HCT116 (cell line): ENCODE results near the gene CES3. TPM values are rescaled to one million over a fixed set of nuclear protein-coding genes. Genes with fewer than 3 reads are reported as not detected.

Experiments used
- ATAC-seq: fragments of 200-7000 bp; cut with Tn5 transposase; 2 replicates; pipeline ENCODE4 v1.9.1; 2020; ENCODE audit warnings: mild to moderate bottlenecking, moderate library complexity
- BruUV-seq: library from RNA; stranded (reverse); fragments of 400-500 nt; replicated peaks from 2 replicates; lab custom pipeline; 2021; lab: Mats Ljungman, UMichigan
- CTCF ChIA-PET: fragments of 300-600 bp; sonication (Branson Sonifier 250); formaldehyde crosslinking; loops from one replicate; lab custom pipeline; 2021; ENCODE audit warnings: antibody characterized with exemption; lab: Charles Lee
- POLR2A ChIA-PET: fragments of 300-600, 350-600 bp; sonication (Branson Sonifier 250); formaldehyde crosslinking; loops from one replicate; lab custom pipeline; 2021; ENCODE audit warnings: antibody characterized with exemption; lab: Charles Lee
- RAD21 ChIA-PET, 2 experiments: fragments of 300-600 bp; sonication (Branson Sonifier 250); formaldehyde crosslinking; loops; one replicate each; lab custom pipeline; 2023; ENCODE audit warnings: low total read pairs in 2 of 2; ENCODE audit not compliant: uncharacterized antibody in 2 of 2, unreplicated experiment in 2 of 2, low non-redundant PET in 1 of 2; lab: Charles Lee
- DNase-seq: peaks from one replicate; pipeline ENCODE4 v3.0.0-alpha.2; 2010; ENCODE audit warnings: low read depth, low spot score
- H2AFZ ChIP-seq: fragments of 200-600 bp; shearing (Covaris generic), sonication (generic); 2 replicates; pipeline ENCODE4 v1.6.1; 2017; ENCODE audit warnings: low read depth, mixed run types, mixed read lengths, antibody characterized with exemption, low read length; ENCODE audit not compliant: poor library complexity, severe bottlenecking
- H3K27ac ChIP-seq: 2 replicates; pipeline ENCODE4 v1.5.1; 2012; ENCODE audit warnings: low read depth, low read length
- H3K27me3 ChIP-seq: fragments of 200-600 bp; sonication (generic); 2 replicates; pipeline ENCODE4 v1.6.1; 2016; ENCODE audit warnings: mixed run types, low read length, mixed read lengths; ENCODE audit not compliant: insufficient read depth
- H3K36me3 ChIP-seq, 2 experiments: fragments of 200-500 bp in 1 of 2; fragments of 200-600 bp in 1 of 2; sonication (Bioruptor generic) in 1 of 2; sonication (generic) in 1 of 2; 2 replicates each; pipeline versions ENCODE4 v1.5.1 to v1.6.1; 2014 to 2016; ENCODE audit warnings: low read length in 2 of 2, inconsistent platforms in 1 of 2, mixed read lengths in 1 of 2, mixed run types in 1 of 2; ENCODE audit not compliant: insufficient read depth in 2 of 2, control insufficient read depth in 1 of 2
- H3K4me1 ChIP-seq, 2 experiments: fragments of 200-600 bp in 1 of 2; sonication (generic) in 1 of 2; 2 replicates each; pipeline versions ENCODE4 v1.5.1 to v1.6.1; 2012 to 2017; ENCODE audit warnings: low read length in 2 of 2, inconsistent platforms in 1 of 2, mild to moderate bottlenecking in 1 of 2, mixed read lengths in 1 of 2, mixed run types in 1 of 2, moderate library complexity in 1 of 2; ENCODE audit not compliant: insufficient read depth in 2 of 2, control insufficient read depth in 1 of 2
- H3K4me2 ChIP-seq: fragments of 200-600 bp; sonication (generic); 2 replicates; pipeline ENCODE4 v1.6.1; 2017; ENCODE audit warnings: mixed run types, low read length, mixed read lengths
- H3K4me3 ChIP-seq, 2 experiments: fragments of 200-600 bp in 1 of 2; sonication (generic) in 1 of 2; replicated peaks in 1 of 2; 2 replicates each; pipeline ENCODE4 v1.5.1; 2011 to 2016; ENCODE audit warnings: low read length in 2 of 2, control low read depth in 1 of 2, low read depth in 1 of 2, mild to moderate bottlenecking in 1 of 2, mixed read lengths in 1 of 2, mixed run types in 1 of 2
- H3K79me2 ChIP-seq: fragments of 200-600 bp; sonication (generic); 2 replicates; pipeline ENCODE4 v1.6.1; 2017; ENCODE audit warnings: mild to moderate bottlenecking, mixed run types, low read length, moderate library complexity, mixed read lengths; ENCODE audit not compliant: insufficient read depth
- H3K9ac ChIP-seq: fragments of 200-600 bp; sonication (generic); 2 replicates; pipeline ENCODE4 v1.6.1; 2016; ENCODE audit warnings: low read length, mixed read lengths
- H3K9me2 ChIP-seq: fragments of 200-600 bp; sonication (generic), shearing (Covaris generic); 2 replicates; pipeline ENCODE4 v1.6.1; 2017; ENCODE audit warnings: mixed run types, mild to moderate bottlenecking, moderate library complexity; ENCODE audit not compliant: insufficient read depth
- H3K9me3 ChIP-seq, 2 experiments: fragments of 200-500 bp in 1 of 2; fragments of 200-600 bp in 1 of 2; sonication (Bioruptor generic) in 1 of 2; sonication (generic) in 1 of 2; 2 replicates each; pipeline ENCODE4 v1.6.1; 2014 to 2017; ENCODE audit warnings: low read length in 2 of 2, mixed read lengths in 2 of 2, inconsistent platforms in 1 of 2, low read depth in 1 of 2, mild to moderate bottlenecking in 1 of 2, mixed run types in 1 of 2, moderate library complexity in 1 of 2; ENCODE audit not compliant: control insufficient read depth in 1 of 2, insufficient read depth in 1 of 2
- H4K20me1 ChIP-seq: fragments of 200-600 bp; sonication (generic), shearing (Covaris generic); 2 replicates; pipeline ENCODE4 v1.6.1; 2017; ENCODE audit warnings: mixed run types, mild to moderate bottlenecking, moderate library complexity; ENCODE audit not compliant: insufficient read depth
- ATF3 ChIP-seq: IDR thresholded peaks from 2 replicates; pipeline ENCODE4 v1.6.1; 2012
- CTCF ChIP-seq, 3 experiments: fragments of 200-600 bp in 1 of 3; sonication (generic) in 1 of 3; IDR thresholded peaks in 2 of 3; conservative IDR thresholded peaks in 1 of 3; 2 replicates each; pipeline ENCODE4 v1.5.1; 2012 to 2017; ENCODE audit warnings: low read depth in 2 of 3, low read length in 2 of 3, antibody characterized with exemption in 1 of 3, borderline replicate concordance in 1 of 3, control low read depth in 1 of 3, mild to moderate bottlenecking in 1 of 3, mixed read lengths in 1 of 3, mixed run types in 1 of 3, moderate library complexity in 1 of 3; ENCODE audit not compliant: insufficient read depth in 1 of 3
- EGR1 ChIP-seq: IDR thresholded peaks from 2 replicates; pipeline ENCODE4 v1.6.1; 2012; ENCODE audit warnings: low read depth
- ELF1 ChIP-seq: IDR thresholded peaks from 2 replicates; pipeline ENCODE4 v1.6.1; 2012; ENCODE audit warnings: low read depth, borderline replicate concordance
- FOSL1 ChIP-seq: IDR thresholded peaks from 2 replicates; pipeline ENCODE4 v1.6.1; 2012; ENCODE audit warnings: low read depth
- SIN3A ChIP-seq: IDR thresholded peaks from 2 replicates; pipeline ENCODE4 v1.6.1; 2012; ENCODE audit warnings: low read depth
- SP1 ChIP-seq: IDR thresholded peaks from 2 replicates; pipeline ENCODE4 v1.6.1; 2012; ENCODE audit warnings: low read depth
- ZFX ChIP-seq: fragments of 450-650 bp; IDR thresholded peaks from 2 replicates; pipeline ENCODE4 v1.6.1; 2017
- intact Hi-C: fragments of 100-400 bp; cut with micrococcal nuclease; formaldehyde crosslinking; loops from 2 replicates; pipeline ENCODE4 v1.10.0; 2022
- total RNA-seq: library from RNA; stranded (reverse); gene quantifications from one replicate; pipeline ENCODE4 v1.2.1, GENCODE V29; 2021; ENCODE audit not compliant: unreplicated experiment
- TF ChIP-seq, protein P1 (sequence below): IDR thresholded peaks from 2 replicates; pipeline ENCODE4 v1.6.1; 2012
- TF ChIP-seq, protein P2 (sequence below): IDR thresholded peaks from 2 replicates; pipeline ENCODE4 v1.6.1; 2011; ENCODE audit warnings: mild to moderate bottlenecking, low read length, moderate library complexity; ENCODE audit not compliant: insufficient replicate concordance; ENCODE audit errors: extremely low read depth
- TF ChIP-seq, protein P3 (sequence below): IDR thresholded peaks from 2 replicates; pipeline ENCODE4 v1.6.1; 2012; ENCODE audit warnings: low read depth

CES3 gene
- total RNA-seq, 1 experiment from 2014 or later, result 10.8 TPM

DNA sequence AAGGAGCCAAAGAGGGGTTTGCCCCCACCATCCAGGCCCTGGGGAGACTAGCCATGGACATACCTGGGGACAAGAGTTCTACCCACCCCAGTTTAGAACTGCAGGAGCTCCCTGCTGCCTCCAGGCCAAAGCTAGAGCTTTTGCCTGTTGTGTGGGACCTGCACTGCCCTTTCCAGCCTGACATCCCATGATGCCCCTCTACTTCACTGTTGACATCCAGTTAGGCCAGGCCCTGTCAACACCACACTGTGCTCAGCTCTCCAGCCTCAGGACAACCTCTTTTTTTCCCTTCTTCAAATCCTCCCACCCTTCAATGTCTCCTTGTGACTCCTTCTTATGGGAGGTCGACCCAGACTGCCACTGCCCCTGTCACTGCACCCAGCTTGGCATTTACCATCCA, 48.1 kb downstream of the CES3 start:
- Histone ChIP-seq H3K27ac (no peak overlapping the region), H4K20me1 (no peaks in the 10 kb centered on the region), H3K9ac (no peak overlapping the region), H3K4me2 (no peak overlapping the region), H3K9me3 (no peaks in the 10 kb centered on the region), H2AFZ (no peak overlapping the region), H3K36me3 (no peaks in the 10 kb centered on the region), H3K9me2 (no peaks in the 10 kb centered on the region), H3K4me3 (no peak overlapping the region), H3K79me2 (no peaks in the 10 kb centered on the region), H3K4me1 (peaks cover 17 to 22% of the 10 kb centered on the region in 2 experiments), H3K27me3 (no peaks in the 10 kb centered on the region)
- ChIA-PET CTCF (interaction anchor here (0.5 to 1.3 kb wide), 2 partner anchors 9 to 32 kb away, joined by 3 to 6 read pairs; no protein-coding TSS in a partner anchor), POLR2A (interaction anchor here (0.6 kb wide), 1 partner anchor 12 kb away, joined by 3 read pairs; no protein-coding TSS in a partner anchor), RAD21 (no interaction called here)
- intact Hi-C loops, result no loop called here
- BruUV-seq, result no TSS peak
- ATAC-seq, result no peak
- DNase-seq, result no peak
- TF ChIP-seq ATF3 (no peak), FOSL1 (no peak), CTCF (IDR thresholded peaks at IDR 0.05 in 2 of 3, conservative IDR thresholded peaks at IDR 0.05 in 1 of 3; ENCODE audit: borderline replicate concordance in 1 of 3, insufficient read depth in 1 of 3, low read depth in 2 of 3, low read length in 2 of 3) (no peak), ZFX (no peak), ELF1 (no peak), SIN3A (no peak)
- TF ChIP-seq, protein P1, sequence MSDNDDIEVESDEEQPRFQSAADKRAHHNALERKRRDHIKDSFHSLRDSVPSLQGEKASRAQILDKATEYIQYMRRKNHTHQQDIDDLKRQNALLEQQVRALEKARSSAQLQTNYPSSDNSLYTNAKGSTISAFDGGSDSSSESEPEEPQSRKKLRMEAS, result no peak

DNA sequence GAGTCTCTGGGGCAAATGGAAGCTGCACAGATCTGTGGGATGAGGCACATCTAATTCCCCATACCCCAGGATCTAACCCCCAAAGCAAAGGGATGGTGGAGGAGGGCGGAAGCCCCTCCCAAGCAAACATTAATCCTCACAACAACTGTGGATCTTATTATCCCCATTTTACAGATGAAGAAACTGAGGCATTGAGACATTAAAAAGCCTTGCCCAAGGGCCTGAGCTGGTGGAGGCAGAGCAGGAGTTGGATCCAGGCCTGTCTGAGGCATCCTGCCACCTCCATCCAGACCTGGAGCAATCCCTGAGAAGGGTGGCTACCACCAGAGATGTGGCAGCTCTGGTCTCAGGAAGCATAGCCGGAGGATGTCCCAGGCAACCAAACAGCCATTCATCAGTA, 50.2 kb downstream of the CES3 start:
- Histone ChIP-seq H3K4me1 (peaks cover 30 to 36% of the 10 kb centered on the region in 2 experiments), H3K9ac (no peak overlapping the region), H4K20me1 (no peaks in the 10 kb centered on the region), H3K4me2 (no peak overlapping the region), H3K9me2 (no peaks in the 10 kb centered on the region), H3K4me3 (no peak overlapping the region), H2AFZ (no peak overlapping the region), H3K27ac (no peak overlapping the region), H3K27me3 (no peaks in the 10 kb centered on the region), H3K9me3 (no peaks in the 10 kb centered on the region), H3K36me3 (no peaks in the 10 kb centered on the region), H3K79me2 (no peaks in the 10 kb centered on the region)
- intact Hi-C loops, result no loop called here
- DNase-seq (no peak), ATAC-seq (no peak)
- CTCF ChIA-PET, result interaction anchor here (1.2 kb wide), 1 partner anchor 144 kb away, joined by 3 read pairs; no protein-coding TSS in a partner anchor
- RAD21 ChIA-PET, result no interaction called here
- POLR2A ChIA-PET, result no interaction called here
- no TSS peak for BruUV-seq
- no peak for TF ChIP-seq ELF1
- TF ChIP-seq, protein P2, sequence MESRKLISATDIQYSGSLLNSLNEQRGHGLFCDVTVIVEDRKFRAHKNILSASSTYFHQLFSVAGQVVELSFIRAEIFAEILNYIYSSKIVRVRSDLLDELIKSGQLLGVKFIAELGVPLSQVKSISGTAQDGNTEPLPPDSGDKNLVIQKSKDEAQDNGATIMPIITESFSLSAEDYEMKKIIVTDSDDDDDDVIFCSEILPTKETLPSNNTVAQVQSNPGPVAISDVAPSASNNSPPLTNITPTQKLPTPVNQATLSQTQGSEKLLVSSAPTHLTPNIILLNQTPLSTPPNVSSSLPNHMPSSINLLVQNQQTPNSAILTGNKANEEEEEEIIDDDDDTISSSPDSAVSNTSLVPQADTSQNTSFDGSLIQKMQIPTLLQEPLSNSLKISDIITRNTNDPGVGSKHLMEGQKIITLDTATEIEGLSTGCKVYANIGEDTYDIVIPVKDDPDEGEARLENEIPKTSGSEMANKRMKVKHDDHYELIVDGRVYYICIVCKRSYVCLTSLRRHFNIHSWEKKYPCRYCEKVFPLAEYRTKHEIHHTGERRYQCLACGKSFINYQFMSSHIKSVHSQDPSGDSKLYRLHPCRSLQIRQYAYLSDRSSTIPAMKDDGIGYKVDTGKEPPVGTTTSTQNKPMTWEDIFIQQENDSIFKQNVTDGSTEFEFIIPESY, result no peak
- TF ChIP-seq, protein P3, sequence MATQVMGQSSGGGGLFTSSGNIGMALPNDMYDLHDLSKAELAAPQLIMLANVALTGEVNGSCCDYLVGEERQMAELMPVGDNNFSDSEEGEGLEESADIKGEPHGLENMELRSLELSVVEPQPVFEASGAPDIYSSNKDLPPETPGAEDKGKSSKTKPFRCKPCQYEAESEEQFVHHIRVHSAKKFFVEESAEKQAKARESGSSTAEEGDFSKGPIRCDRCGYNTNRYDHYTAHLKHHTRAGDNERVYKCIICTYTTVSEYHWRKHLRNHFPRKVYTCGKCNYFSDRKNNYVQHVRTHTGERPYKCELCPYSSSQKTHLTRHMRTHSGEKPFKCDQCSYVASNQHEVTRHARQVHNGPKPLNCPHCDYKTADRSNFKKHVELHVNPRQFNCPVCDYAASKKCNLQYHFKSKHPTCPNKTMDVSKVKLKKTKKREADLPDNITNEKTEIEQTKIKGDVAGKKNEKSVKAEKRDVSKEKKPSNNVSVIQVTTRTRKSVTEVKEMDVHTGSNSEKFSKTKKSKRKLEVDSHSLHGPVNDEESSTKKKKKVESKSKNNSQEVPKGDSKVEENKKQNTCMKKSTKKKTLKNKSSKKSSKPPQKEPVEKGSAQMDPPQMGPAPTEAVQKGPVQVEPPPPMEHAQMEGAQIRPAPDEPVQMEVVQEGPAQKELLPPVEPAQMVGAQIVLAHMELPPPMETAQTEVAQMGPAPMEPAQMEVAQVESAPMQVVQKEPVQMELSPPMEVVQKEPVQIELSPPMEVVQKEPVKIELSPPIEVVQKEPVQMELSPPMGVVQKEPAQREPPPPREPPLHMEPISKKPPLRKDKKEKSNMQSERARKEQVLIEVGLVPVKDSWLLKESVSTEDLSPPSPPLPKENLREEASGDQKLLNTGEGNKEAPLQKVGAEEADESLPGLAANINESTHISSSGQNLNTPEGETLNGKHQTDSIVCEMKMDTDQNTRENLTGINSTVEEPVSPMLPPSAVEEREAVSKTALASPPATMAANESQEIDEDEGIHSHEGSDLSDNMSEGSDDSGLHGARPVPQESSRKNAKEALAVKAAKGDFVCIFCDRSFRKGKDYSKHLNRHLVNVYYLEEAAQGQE, result no peak
- TF ChIP-seq EGR1, result no peak
- no peak for TF ChIP-seq SP1
- TF ChIP-seq, protein P1, result no peak
